Kidney tubule cell (primary cell): ENCODE results near the gene RHEB.
"Not testable (repeated sequence)": the region's sequence is repeated elsewhere in the genome, so short reads cannot be mapped to it uniquely, and the experiment has no call there.

ENCODE experiments used
- DNase-seq: peaks from one replicate; pipeline ENCODE4 v3.0.0-alpha.2; 2018; ENCODE audit warnings: low spot score

Gene RHEB, protein sequence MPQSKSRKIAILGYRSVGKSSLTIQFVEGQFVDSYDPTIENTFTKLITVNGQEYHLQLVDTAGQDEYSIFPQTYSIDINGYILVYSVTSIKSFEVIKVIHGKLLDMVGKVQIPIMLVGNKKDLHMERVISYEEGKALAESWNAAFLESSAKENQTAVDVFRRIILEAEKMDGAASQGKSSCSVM

DNA sequence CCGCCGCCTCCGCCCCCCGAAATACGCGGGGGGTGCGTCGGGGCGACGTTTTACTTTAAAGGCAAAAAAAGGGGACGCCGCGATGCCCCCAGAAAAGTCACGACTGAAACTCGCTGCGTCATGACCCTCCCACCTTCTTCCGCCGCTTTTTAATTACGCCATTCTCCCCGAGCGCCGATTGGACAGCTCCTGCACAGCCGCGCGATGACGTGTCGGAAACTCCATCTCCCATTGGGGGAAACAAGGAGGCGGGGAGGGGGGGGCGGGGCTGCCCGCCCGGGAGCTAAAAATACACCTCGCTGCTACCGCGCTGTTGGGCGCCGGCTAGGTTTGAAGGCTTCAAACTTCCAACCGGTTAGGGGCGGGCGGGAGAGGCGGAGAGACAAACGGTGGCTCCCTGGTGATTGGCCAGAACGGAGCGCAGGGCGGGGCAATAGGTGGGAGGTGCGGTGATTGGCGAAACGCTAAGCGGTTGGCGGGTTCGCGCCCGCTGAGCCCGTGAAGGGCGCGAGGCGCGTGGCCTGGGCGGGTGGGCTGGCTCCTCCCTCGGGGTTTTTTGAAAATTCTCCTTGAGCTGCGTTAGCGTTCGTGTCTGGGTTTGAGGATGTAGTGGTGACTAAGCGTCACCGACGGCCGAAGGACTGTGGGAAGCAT, at the start of gene RHEB:
Gene RHEB, minus strand, starts transcription at position 131 of the 654 bp plus-strand sequence. CDS start 384 bp downstream, outside the sequence.
- peak; percentile 100 for DNase-seq

DNA sequence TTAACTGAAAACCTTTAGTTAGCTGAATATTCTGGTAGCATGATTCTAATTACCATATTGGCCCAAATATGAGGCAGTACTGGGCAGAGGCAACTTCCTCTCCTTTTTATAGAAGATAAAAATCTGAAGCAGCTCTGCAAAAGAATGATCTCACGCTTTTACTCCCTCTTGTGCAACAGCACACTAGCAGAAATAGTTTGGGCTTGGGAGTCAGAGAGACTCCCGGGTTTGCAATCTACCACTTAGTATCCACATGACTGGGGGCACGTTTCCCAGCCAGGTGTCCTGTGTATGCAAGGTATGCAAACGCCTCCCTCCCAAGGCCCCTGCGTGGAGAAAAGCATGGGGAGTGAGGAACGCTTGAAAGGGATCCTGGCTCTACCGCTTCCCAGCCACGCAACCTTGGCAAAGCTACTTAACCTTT, 47.2 kb upstream of the RHEB start:
- no peak for DNase-seq

DNA sequence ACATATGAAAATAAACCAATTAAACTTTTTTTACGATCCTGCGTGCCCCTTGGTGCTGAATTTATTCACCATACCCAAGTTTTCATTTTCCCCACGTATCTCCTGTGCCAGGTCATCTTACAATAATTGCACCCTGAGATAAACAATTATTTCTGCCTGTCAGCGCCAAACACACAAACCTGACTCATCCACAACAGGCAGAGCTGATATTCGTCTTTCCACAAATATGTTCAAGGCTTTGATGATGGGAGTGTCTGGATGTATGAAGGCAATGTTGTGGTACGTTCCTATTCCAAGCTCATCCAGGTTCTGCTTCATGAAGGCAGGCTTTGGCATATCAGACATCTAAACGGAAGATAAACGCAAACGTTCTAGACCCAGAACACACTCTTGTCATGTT, 45.8 kb upstream of the RHEB start:
- DNase-seq = no peak

DNA sequence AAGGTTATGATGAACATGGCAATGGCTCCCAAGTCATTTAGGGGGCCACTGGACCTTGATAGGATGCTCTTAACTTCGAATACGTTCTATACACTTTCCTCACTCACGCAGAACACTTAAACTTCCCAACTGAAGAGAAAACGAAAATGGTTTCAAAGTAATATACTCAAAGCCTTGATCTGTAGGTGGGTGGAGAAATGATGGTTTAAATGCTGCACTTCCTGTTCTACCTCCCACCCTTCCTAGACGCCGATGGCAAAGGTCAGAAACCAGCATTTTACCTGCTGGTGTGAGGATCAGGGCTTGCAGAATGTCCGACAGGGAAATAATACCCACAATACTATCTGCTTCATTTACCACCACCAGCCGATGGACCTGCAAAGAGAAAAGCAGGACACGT, 40.5 kb upstream of the RHEB start:
- no peak for DNase-seq

DNA sequence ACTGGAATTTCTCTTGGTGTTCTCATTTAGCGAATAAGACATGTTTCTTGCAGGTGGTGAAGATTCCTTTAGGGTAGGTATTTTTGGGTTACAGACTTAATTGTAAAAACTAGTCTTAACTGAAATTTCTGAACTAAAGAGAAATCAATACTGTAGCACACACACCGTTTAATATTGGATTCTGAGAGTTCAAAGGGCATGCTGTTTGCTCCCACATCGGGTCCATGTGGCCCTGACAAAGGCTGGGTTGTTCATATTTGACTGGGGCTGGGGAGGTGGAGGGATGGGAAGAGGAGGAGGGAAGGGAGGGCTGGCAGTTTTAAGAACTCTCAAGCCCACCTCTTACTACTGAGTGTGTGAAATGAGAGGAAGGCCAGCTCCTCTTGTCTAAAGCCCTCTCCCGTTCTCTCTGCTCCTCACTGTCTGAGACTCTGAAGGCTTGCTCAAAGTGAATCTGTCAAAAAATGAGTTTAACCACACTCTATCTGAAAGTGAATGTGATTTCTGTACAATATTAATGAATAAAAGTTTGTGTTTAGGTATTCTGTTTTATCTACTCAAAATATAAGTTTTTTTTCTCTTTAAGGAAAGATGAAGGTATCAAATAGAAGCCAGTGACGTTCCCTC, 40.0 kb upstream of the RHEB start:
- DNase-seq = no peak

DNA sequence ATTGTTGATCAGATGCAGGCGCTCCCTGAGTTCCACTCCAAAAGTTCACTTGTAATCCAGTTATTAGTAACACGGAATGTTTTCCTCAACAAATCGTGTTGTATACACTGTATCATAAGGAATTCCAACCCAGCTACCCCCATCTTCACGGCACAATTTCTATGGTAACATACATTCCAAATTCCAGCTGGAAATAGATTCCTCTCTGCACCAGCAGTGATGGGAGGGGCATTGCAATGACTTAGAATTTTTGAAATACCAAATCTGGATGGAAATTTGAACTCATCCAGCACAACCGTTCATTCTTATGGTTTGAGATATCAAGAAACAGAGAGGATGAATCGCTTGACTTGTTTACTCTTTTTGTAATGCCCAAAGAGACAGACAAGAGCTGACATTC, 38.9 kb upstream of the RHEB start:
- no peak for DNase-seq

DNA sequence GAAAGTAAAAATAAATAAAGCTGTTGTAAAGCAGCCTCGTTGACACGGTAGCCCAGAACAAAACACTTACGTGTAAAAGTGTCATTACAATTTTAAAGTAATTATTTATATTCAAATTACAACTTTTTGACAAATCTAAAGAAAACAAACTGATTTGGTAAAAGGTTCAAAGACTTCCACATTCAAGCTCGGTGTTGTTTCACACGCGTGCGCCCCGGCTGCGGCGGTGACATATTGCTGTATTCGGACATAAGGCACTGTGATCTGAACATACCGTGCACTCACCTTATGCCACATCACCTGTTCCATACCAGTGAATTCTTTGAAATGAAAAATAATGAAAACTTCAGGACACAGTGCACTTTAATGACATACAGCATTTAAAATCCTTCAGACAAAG, 36.9 kb upstream of the RHEB start:
- DNase-seq = no peak

DNA sequence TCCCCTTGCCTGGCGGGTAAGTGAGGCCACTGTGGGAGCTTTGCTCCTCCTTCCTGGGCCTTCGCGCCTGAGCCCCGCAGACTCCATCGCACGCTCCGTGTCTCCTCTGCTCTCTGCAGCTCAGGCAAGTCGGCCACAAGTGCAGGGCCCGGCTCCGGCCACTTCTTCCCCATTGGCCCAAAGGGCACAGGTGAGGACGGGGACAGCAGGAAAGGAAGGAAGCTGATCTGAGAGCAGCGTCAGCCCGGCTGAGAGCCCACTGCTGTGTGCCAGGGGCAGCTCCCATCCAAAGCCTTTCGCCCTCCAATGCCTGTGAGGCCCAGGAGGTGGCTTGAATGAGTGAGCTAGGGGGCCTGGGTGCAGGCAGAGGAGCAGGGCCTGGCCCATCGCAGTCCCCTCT, 33.7 kb upstream of the RHEB start:
- no peak for DNase-seq

DNA sequence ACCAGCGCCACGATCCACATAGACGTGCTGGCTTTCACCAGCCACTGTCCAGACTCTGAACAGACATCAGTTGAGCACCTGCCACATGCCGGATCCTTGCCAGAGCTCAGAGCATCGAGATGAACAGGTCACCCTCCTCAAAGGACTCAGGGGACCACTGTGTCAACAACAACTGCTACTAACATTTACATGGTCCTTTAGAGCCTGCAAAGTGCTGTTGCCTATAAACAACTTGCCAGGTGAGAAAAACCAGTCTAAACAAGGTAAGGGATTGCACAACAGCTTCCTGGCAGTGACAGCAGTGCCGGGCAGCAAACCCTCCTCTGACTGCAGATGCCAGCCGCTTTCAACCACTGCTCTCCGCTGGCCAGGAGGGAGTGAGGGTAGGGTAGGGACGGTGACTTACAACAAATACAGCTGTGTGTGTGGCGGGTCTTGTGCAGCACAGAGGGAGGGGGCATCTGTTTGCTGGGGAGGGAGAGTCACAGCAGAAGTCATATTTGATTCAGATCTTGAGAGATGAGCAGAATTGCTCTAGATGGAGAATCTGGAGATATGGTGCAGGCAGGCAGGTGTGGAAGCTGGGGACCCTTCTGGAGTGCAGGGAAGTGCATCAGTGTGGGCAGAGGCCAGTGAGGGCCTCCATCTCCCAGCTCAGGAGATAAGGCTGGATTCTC, 32.8 kb upstream of the RHEB start:
- DNase-seq = peak; percentile 43

DNA sequence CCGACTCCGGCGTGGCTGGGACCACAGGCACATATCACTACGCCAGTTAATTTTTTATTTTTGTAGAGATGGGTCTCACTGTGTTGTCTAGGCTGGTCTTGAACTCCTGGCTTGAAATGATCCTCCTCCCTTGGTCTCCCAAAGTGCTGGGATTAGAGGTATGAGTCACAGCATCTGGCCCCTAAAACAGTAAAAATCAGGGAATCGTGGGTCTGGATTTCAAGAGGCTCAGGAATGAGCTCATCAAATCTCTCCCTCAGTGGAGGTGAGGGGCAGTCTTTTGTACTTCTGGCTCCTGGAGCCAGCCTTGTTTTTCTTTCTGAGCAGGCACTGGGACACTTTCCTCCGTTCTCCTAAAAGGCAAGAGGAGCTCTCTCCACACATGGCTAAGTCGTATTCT, 32.1 kb upstream of the RHEB start:
- no peak for DNase-seq

DNA sequence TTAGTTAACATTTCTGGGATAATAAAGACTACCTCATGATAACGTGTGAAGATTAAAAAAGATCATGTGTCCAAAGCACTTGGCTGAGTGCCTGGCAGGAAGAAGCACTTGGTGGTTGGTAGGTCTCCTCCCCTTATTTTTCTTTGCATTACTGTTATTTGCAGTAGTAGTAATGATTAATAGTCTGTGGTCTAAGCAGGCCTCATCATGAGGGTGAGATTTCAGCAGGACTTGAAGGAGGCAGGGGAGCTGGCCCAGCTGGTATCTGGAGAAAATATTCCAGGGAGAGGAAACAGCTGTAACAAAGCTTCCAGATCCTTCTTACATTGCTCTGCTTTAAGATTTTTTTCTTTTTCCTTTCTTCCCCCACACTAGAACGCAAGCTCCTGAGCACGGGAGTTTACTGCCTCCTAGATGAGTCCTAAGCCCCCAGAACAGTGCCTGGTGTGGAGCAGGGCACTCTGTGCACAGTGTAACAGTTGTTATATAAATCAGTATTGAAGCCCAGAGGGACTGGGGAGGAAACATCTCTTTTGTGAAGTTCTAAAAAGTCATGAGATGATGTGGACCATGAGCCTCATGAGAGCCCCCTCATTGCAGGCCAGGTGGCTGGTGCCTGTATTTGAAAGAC, 31.1 kb upstream of the RHEB start:
- peak; percentile 95 for DNase-seq

DNA sequence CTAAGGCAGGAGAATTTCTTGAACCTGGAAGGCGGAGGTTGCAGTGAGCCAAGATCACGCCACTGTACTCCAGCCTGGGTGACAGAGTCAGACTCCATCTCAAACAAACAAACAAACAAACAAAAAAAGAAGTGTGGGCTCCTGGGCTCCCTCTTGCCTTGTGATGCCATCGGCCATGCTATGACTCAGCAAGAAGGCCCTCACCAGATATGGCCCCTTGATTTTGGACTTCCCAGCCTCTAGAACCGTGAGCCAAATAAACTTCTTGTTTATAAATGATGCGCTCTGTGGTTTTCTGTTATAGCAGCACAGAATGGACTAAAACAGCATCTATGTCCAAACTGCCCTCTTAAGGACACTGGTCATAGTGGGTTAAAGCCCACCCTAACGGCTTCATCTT, 29.9 kb upstream of the RHEB start:
- DNase-seq = no peak

DNA sequence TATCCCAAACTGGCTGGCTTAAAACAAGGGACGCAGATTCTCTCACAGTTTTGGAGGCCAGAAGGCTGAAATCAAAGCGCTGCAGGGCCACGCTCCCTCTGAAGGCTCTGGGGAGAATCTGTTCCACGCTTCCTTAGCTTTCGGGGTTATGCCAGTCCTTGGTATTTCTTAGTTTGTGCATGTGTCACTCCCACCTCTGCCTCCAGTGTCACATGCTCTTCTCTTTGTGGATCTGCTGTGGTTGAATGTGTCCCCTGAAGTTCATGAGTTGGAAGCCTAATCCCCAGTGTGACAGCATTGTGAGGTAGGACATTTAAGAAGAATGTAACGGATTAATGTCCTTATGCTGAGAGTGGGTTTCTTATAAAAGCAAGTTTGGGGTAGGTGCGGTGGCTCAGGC, 29.4 kb upstream of the RHEB start:
- DNase-seq = no peak

DNA sequence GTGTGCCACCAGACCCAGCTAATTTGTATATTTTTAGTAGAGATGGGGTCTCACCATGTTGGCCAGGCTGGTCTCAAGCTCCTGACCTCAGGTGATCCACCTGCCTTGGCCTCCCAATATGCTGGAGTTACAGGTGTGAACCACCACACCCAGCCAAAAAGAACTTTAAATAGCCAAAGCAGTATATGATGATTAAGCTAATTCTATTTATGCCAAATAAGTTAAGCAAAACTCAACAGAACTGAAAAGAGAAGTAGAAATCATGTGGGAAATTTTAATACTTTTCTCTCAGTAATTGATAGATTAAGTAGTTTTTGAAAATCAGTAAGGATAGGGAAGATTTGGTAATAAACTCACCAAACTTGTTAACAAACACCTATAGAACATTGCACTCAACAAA, 24.5 kb upstream of the RHEB start:
- no peak for DNase-seq

DNA sequence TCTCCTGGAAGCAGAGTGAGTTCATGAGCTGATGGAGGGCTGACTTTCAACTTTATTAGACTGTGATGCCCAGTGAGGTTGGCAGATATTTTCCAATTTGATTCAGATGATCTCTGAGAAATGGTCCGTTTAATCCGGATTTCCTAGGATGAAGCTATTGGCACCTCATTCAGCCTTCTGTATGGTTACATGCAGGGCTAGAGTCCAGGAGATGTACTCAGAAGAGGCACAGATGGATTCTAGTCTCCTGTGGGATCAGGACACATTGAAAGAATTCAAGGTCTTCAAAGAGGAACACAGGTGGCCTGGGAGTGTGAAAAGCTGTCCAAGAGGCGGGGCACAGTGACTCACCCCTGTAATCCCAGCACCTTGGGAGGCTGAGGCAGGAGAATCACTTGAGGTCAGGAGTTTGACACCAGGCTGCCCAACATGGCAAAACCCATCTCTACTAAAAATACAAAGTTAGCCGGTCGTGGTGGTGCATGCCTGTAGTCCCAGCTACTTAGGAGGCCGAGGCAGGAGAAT, 23.0 kb upstream of the RHEB start:
- DNase-seq = no peak

DNA sequence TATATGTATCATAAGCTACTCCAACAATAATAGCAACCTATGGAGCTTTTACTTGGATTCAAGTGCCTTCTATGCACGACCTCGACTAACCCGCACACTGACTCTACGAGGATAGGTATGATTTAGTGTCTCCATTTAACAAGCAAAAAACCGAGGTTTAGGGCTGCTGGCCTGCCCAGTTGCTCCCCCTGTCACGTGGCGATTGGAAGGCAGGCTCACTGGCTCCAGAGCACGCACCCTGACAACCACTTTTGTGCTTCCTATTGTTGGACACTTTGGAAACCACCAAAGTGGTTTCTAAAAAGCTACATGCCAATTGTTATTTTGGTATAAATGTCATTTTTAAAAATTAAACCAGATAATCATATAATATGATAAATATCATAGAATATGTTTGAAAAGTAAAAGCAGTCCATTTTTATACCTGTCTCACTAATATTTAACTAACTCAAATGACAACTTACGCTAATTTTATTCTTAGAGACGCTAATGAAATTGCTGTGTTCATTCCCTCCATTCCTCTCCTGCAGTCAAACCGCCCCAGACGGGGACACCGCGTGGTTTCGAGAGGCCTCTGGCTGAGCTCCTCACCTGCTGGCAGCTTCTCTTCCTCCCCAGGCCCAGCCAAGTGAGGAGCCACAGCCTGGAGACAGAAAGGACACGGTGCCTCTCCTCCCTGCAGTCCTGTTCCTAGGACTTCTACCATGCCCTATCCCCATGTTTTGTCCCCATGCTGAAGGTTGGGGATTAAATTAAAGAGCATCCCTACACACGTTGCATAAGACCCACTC, 22.2 kb upstream of the RHEB start:
- DNase-seq = no peak

DNA sequence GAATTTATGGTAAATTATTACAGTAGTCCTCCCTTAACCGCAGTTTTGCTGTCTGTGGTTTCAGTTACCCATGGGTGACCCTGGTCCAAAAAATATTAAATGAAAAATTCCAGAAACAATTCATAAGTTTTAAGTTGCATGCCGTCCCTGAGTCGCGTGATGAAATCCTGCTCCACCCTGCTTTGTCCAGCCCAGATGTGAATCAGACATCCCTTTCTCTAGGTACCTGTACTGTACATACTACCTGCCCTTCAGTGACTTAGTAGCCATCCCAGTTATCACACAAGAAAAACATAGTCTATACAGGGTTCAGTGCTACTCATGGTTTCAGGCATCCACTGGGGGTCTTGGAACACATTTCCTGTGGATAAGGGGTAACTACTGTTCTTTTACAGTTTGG, 20.5 kb upstream of the RHEB start:
- no peak for DNase-seq

DNA sequence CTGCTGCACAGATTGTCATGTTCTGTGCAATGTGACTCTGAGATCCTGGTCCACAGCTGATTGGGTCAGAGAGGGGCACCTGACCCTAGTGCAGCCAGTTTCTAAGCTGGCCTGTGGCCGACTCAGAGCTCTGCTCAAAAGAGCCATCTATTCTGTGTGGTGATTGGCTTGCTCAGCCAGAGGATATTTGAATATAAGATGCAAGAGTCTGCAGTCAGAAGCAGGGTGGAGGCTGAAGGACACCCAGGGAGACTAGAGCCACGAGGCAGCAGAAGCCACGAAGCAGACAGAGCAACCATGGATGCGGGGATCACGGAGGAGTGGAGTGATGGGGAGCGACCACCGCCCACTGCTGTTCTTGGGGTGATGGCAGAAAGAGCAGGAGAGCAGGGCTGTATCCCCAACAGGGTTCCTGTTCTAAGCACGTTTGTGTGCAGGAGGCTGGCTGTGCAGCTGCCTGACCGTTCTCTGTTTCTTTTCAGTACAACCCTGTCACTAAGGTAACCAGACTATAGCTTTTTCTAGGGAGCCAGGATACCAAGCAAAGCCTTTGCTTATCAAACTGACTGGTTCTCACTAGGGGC, 19.5 kb upstream of the RHEB start:
- peak; percentile 14 for DNase-seq

DNA sequence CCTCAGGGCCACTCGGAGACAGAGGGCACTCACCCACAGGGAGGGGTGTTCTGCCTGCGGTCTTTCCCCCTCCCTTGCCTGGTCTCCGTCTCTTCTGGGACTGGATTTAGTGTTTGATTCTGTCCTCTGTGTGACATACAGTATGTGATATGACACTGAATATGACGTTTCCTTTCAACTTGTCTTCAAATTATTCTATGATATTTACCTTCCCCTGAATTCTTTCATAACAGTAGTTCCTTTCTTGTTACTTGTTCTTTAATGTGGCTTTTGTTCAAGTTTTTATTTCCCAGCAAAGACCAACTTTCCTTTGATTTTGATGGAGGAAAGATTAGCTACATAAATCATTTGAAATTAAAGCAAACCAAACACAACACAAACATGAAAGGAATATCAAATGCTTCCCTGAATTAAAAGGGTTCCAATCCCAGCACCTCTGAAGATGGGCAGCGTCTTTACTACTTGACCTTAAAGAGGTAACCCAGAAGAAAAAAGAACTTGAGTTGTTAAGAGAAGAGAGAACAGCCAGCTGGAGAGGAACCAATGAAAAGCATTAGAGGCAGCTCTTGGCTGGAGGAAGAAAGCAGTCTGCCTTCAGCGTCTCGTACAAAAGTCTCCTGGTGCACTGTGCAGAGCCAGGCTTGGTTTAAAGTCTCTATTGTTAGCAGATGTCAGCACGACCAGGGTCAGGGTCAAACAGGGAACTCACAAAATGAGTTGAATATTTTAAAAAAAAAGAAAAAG, 18.3 kb upstream of the RHEB start:
- DNase-seq = no peak

DNA sequence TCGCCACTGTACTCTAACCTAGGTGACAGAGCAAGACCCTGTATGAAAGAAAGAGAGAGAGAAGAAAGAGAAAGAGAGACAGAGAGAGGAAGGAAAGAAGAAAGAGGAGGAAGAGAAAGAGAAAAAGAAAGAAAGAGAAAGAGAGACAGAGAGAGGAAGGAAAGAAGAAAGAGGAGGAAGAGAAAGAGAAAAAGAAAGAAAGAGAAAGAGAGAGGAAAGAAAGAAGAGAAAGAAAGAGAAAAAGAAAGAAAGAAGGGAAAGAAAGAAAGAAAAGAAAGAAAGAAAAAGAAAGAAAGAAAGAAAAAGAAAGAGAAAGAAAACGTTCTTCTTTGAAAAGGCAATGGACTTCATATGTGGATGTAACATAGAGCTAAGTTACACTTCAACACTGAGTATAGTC, 16.5 kb upstream of the RHEB start:
- DNase-seq = not testable (repeated sequence)

DNA sequence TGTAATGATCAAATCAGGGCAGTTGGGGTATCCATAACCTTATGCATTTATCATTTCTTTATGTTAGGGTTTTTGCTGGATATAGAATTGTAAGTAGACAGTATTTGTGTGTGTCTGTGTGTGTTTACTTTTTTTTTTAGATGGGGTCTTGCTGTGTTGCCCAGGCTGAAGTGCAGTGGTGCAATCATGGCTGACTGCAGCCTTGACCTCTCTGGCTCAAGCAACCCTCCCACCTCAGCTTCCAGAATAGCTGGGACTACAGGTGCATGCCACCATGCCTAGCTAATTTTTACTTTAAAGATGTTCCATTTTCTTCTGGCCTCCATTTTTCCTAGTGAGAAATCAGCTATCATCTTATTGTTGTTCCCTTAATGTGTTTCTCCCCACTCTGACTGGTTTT, 10.1 kb upstream of the RHEB start:
- no peak for DNase-seq
